Stomach smooth muscle (tissue), 2 donors: ENCODE results near the gene KIF16B.

ENCODE experiments used
- H3K27ac ChIP-seq: one replicate; pipeline ENCODE4 v1.7.0; 2013; ENCODE audit warnings: mild to moderate bottlenecking, low read length, inconsistent platforms
- H3K27me3 ChIP-seq, 2 donors: one replicate each; pipeline ENCODE4 v1.7.0; 2013; ENCODE audit warnings: low read length in 2 of 2; ENCODE audit not compliant: insufficient read depth in 2 of 2, control insufficient read depth in 1 of 2
- H3K36me3 ChIP-seq, 2 donors: one replicate each; pipeline ENCODE4 v1.7.0; 2013; ENCODE audit warnings: low read length in 2 of 2; ENCODE audit not compliant: control insufficient read depth in 2 of 2, insufficient read depth in 2 of 2
- H3K4me1 ChIP-seq: one replicate; pipeline ENCODE4 v1.7.0; 2013; ENCODE audit warnings: low read length; ENCODE audit not compliant: control insufficient read depth, insufficient read depth
- H3K4me3 ChIP-seq, 2 donors: one replicate each; pipeline ENCODE4 v1.7.0; 2013; ENCODE audit warnings: low read length in 2 of 2
- H3K9ac ChIP-seq, 2 donors: one replicate each; pipeline ENCODE4 v1.7.0; 2013; ENCODE audit warnings: low read length in 2 of 2, mild to moderate bottlenecking in 1 of 2
- H3K9me3 ChIP-seq, 2 donors: one replicate each; pipeline ENCODE4 v1.7.0; 2013; ENCODE audit warnings: low read length in 2 of 2; ENCODE audit not compliant: control insufficient read depth in 2 of 2
- donor health status: healthy.
- donor health status: Pancreatic carcinoma.

KIF16B gene

DNA sequence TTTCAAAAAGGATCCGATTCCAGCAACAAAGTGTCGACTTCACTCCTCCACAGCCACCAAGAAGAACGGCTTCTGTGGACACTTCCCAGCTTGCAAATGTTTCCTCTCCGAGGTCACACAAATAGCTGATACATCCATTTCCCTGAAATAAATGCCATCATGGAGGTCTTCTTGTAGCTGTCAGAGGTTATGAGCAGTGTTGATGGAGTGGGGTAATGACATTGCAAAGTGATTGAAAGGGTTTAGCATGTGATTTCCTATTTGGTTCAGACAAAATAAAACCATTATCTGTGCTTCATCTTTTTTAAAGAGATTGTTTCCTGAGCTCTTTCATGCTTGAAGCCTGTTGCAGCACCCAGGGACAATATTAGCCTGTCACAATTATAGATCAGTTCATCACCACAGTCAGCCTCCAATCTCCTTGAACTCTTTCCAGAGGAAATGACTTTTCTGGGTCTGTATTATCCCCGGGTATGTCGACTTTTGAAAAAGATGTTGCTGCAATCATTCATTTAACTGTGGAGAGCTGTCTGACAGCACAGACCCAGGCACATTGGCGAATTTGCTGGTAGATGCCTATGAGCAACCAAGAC is 16.9 kb upstream of the KIF16B start:
- H3K9me3 ChIP-seq, result no peaks in the 10 kb centered on the region
- H3K27ac ChIP-seq, result no peak overlapping the region
- no peaks in the 10 kb centered on the region for H3K4me1 ChIP-seq
- H3K4me3 ChIP-seq, result no peak overlapping the region
- no peaks in the 10 kb centered on the region for H3K36me3 ChIP-seq
- H3K9ac ChIP-seq, result no peak overlapping the region
- peaks cover 0 to 2% of the 10 kb centered on the region in 2 donors for H3K27me3 ChIP-seq

DNA sequence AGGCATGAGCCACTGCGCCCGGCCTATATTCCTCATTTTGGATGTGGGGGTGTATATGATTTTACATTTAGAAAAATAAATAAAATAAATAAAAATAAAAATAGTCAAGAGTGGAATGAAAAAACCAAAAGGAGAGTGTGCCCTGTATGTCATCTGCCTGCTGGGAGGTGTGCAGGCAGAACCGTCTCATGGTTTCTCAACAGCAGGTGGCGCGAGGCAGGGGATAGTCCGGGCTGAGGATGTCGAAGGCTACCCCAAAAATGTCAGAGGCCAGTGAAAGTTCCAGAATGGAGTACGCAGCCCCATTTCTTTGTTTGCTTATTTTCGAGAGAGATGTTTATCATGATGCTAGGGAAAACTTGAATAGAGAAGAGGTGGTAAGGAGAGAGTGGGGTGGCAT is 16.4 kb upstream of the KIF16B start:
- H3K4me1 ChIP-seq, result no peaks in the 10 kb centered on the region
- H3K4me3 ChIP-seq, result no peak overlapping the region
- H3K9me3 ChIP-seq, result no peaks in the 10 kb centered on the region
- no peak overlapping the region for H3K9ac ChIP-seq
- no peaks in the 10 kb centered on the region for H3K36me3 ChIP-seq
- H3K27ac ChIP-seq, result no peak overlapping the region
- peaks cover 0 to 2% of the 10 kb centered on the region in 2 donors for H3K27me3 ChIP-seq

DNA sequence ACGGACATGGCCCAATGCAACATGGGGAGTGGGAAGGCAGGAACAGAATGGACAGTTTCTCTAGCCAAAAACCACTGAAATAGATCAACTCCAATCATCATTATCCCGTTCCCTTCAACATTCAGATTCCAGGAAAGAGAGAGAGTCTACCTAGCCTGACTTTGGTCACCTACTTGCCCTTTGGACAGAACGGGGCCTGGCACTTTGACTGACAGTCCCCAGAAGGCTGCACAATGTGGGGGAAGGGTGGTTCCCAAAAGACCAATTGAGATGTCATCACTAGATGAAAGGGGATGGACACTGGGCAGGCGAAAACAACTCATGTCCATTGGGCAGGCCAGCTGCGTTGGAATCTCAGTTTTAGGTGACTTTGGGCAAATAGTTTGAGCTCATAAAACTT is 15.0 kb upstream of the KIF16B start:
- Histone ChIP-seq H3K9ac (no peak overlapping the region), H3K9me3 (no peaks in the 10 kb centered on the region), H3K27me3 (peaks cover 0 to 2% of the 10 kb centered on the region in 2 donors), H3K36me3 (no peaks in the 10 kb centered on the region), H3K4me3 (no peak overlapping the region), H3K4me1 (no peaks in the 10 kb centered on the region), H3K27ac (no peak overlapping the region)

DNA sequence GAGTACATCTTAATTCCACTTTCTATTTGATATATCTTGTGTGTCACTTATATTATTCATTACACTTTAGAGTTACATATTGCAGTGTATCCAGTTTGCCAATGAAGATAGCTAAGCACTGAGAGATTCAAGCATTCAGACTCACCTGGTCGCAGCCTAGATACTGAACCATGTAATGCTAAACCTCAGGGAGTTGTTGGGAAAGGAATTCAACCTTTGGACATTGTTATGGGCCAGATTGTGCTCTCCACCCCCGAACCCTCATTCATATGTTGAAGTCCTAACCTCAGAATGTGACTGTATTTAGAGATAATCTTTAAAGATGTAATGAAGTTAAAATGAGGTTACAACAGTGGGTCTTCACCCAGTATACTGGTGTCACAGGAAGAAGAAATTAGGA is 13.8 kb upstream of the KIF16B start:
- Histone ChIP-seq H3K9ac (no peak overlapping the region), H3K27me3 (peaks cover 0 to 2% of the 10 kb centered on the region in 2 donors), H3K4me3 (no peak overlapping the region), H3K36me3 (no peaks in the 10 kb centered on the region), H3K27ac (no peak overlapping the region), H3K4me1 (no peaks in the 10 kb centered on the region), H3K9me3 (no peaks in the 10 kb centered on the region)

DNA sequence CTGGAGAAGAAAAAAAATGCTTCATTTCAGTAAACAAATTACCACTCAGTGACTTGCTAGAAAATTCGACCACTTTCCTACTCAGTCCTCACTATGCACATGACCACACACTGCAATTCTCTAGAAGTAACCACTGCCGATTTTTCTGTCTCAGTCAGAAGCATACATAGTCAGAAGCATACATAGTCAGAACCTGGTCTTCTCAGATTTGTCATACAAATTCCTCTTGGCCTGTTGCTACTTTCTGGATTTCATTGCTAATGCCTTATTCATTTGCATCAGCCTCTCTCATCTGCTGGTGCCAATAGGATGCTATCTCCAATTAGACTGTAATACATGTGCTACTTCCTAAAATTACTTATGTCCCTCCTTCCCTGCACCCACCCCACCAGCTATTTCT is 10.2 kb upstream of the KIF16B start:
- Histone ChIP-seq H3K27ac (no peak overlapping the region), H3K27me3 (no peaks in the 10 kb centered on the region), H3K9ac (no peak overlapping the region), H3K9me3 (no peaks in the 10 kb centered on the region), H3K4me1 (peaks cover 14% of the 10 kb centered on the region), H3K36me3 (no peaks in the 10 kb centered on the region), H3K4me3 (no peak overlapping the region)

DNA sequence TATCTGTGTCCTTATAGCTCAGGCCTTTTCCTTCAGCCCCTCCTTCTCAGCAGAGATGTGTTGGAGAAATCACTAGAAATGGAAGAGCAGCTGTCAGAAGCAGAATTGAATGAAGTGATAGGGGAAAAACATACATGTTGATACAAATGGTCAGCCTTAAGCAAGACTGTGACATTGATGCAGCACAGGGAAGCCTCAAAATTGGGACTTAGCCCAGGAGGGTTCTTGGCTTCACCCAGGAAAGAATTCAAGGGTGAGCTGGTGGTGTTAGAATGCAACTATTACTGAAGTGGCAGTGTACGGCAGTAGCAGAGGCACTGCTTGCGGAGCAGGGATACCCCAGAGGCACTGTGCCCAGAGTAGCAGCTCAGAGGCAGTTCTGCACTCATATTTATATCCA is 8.0 kb upstream of the KIF16B start:
- Histone ChIP-seq H3K27me3 (no peaks in the 10 kb centered on the region), H3K9ac (no peak overlapping the region), H3K4me1 (peaks cover 14% of the 10 kb centered on the region), H3K4me3 (no peak overlapping the region), H3K9me3 (no peaks in the 10 kb centered on the region), H3K27ac (peak overlapping the region; percentile 18), H3K36me3 (no peaks in the 10 kb centered on the region)

DNA sequence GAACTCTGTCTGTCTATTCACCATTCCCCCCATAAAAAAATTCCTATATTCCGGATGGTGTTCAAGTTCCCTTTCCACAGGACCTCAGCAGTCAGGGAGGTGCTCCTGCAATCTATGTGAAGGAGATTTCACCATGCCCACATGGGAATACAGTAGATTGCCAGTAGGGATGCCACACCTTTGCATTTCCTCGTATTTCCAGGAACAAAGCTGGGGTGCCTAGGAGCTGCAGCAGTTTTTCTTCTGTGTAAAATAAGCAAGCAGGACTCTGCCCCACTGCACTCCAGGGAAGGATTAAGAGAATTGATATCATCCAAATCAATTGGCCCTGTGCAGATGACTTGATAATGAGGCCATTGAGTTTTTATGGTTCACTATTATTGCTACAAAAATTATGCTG is 7.4 kb upstream of the KIF16B start:
- Histone ChIP-seq H3K4me1 (peaks cover 14% of the 10 kb centered on the region), H3K27ac (peak overlapping the region; percentile 18), H3K9me3 (no peaks in the 10 kb centered on the region), H3K9ac (no peak overlapping the region), H3K4me3 (no peak overlapping the region), H3K36me3 (no peaks in the 10 kb centered on the region), H3K27me3 (no peaks in the 10 kb centered on the region)

DNA sequence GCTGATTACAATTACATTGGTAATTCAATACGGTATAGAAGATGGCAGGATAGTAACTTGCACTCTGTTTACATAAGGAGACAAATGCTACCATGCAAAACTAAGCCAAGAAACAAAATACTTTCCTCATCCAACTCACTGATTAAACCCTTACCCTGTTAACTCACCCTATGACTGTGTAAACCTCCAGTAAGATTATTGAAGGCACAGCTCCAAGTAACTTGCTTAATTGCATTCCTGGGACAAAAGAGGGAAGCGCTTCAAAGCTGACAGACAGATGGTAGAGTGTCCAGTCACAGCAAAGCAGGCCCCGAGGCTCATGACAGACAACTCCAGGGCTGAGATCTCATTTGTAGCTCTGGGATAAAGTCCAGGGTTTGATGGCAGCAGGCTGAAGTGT is 6.9 kb upstream of the KIF16B start:
- Histone ChIP-seq H3K27ac (peak overlapping the region; percentile 18), H3K9ac (no peak overlapping the region), H3K36me3 (no peaks in the 10 kb centered on the region), H3K27me3 (no peaks in the 10 kb centered on the region), H3K9me3 (no peaks in the 10 kb centered on the region), H3K4me3 (no peak overlapping the region), H3K4me1 (peaks cover 14% of the 10 kb centered on the region)

DNA sequence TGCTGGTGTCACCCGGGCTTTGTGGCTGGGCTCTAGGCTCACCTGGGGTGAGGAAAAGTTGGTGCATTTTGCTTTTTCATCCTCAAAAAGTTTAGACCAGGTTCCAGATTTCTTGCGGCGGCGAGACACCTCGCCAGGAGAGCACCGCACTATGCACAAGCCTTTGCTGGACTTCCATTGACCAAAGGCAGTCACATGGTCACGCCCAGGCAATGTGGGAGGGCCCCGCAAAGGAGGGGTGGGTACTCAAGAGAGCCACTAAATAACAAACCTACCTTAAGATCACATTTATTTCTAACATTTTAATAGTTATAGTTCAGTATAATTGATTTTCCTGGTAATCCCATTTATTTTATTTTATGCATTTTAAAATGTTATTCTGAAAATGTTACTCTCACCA is 3.0 kb upstream of the KIF16B start:
- Histone ChIP-seq H3K9ac (no peak overlapping the region), H3K4me3 (no peak overlapping the region), H3K27me3 (no peaks in the 10 kb centered on the region), H3K4me1 (peaks cover 33% of the 10 kb centered on the region), H3K27ac (no peak overlapping the region), H3K36me3 (no peaks in the 10 kb centered on the region), H3K9me3 (no peaks in the 10 kb centered on the region)

DNA sequence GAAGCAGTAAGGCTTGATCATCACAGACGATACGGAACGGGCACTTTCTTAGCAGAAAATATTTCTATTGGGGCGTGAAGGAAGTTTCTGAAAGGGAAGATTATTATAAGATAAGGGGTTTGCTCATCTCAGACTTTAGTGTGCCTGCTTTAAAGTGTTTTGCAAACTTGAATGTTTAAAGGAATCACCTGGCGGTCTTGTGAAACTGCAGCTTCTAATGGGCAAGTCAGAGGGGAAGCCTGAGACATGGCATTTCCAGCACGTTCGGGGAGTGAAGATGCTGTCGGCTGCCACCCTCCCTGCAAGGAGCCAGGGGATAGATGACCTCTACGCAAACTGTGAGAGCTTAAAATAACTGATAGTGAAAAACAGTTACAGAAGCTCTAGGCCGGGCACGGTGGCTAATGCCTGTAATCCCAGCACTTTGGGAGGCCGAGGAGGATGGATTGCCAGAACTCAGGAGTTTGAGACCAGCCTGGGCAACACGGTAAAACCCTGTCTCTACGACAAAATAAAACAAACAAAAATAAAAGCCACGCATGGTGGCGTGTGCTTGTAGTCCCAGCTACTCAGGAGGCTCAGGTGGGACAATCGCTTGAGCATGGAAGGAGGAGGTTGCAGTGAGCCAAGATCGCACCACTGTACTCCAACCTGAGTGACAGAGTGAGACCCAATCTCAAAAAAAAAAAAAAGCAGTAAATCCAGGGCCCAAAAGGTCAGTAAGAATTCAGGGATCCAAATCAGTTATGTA is 2.3 kb upstream of the KIF16B start:
- Histone ChIP-seq H3K4me3 (peak overlapping the region; percentile 68 to 81), H3K27me3 (no peaks in the 10 kb centered on the region), H3K27ac (peak overlapping the region; percentile 74), H3K9ac (peak overlapping the region; percentile 59 to 83), H3K4me1 (peaks cover 27% of the 10 kb centered on the region), H3K9me3 (no peaks in the 10 kb centered on the region), H3K36me3 (no peaks in the 10 kb centered on the region)

DNA sequence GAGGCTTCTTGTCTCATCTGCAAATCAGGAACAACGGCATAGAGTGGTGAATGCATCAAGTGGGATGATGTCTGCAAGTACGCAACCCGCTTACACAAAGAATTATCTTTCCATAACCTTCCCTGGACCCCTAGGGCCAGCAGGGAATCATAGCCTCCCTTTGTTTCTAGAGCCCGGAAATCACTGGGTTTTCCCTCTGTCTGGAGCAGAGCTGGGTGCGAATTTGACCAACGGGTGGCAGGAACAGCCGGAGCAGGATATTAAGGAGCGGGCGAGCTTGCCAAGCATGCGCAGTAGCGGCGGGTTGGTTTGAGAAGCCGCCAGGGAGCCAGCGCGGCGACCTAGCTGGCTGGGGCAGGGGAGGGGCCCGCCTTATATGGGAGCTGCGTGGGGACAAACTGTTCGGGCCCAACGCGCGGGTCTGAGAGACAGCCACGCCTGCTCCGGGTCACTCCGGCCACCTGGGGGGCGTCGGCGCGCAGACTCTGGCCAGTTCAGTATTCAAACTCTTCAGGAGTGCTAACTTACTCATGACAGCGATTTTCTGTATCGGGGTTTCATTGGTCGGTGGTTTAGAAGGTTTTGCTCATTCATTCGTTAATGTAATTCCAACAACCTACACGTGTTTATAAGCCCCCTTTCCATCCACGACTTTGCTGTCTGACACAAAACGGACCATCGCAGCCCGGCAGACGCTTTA is 1.6 kb upstream of the KIF16B start:
- Histone ChIP-seq H3K27me3 (no peaks in the 10 kb centered on the region), H3K9me3 (no peaks in the 10 kb centered on the region), H3K27ac (peak overlapping the region; percentile 74), H3K9ac (peak overlapping the region; percentile 59 to 83), H3K4me3 (peak overlapping the region; percentile 68 to 81), H3K4me1 (peaks cover 21% of the 10 kb centered on the region), H3K36me3 (no peaks in the 10 kb centered on the region)
